MM.1S (cell line): ENCODE measurements around the gene PLEKHG7.

Experiments
- EZH2 ChIP-seq: fragments of 300-600 bp; sonication (generic); optimal IDR thresholded peaks from 2 replicates; pipeline ENCODE3; 2017; ENCODE audit warnings: low read depth, mild to moderate bottlenecking, antibody characterized with exemption, low read length, mixed read lengths
- EZH2phosphoT487 ChIP-seq: fragments of 300-600 bp; sonication (generic); IDR thresholded peaks from 2 replicates; pipeline ENCODE4 v1.6.1; 2018; ENCODE audit warnings: antibody characterized with exemption, low read length
- TF ChIP-seq, protein P1 (sequence below): fragments of 300-600 bp; sonication (generic); IDR thresholded peaks from 2 replicates; pipeline ENCODE4 v1.5.1; 2016; ENCODE audit warnings: antibody characterized with exemption, low read length, mixed read lengths

GRCh38 chr12:92676710-92677109 is 26.1 kb upstream of the PLEKHG7 start:
- TF ChIP-seq EZH2 (no peak), EZH2phosphoT487 (no peak)
- TF ChIP-seq, protein P1, sequence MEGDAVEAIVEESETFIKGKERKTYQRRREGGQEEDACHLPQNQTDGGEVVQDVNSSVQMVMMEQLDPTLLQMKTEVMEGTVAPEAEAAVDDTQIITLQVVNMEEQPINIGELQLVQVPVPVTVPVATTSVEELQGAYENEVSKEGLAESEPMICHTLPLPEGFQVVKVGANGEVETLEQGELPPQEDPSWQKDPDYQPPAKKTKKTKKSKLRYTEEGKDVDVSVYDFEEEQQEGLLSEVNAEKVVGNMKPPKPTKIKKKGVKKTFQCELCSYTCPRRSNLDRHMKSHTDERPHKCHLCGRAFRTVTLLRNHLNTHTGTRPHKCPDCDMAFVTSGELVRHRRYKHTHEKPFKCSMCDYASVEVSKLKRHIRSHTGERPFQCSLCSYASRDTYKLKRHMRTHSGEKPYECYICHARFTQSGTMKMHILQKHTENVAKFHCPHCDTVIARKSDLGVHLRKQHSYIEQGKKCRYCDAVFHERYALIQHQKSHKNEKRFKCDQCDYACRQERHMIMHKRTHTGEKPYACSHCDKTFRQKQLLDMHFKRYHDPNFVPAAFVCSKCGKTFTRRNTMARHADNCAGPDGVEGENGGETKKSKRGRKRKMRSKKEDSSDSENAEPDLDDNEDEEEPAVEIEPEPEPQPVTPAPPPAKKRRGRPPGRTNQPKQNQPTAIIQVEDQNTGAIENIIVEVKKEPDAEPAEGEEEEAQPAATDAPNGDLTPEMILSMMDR, result no peak
